IPS-20b (cell line): ENCODE results near the gene HJURP.

Experiments
- H3K27ac ChIP-seq: one replicate; pipeline ENCODE4 v1.5.1; 2013; ENCODE audit warnings: low read length
- H3K27me3 ChIP-seq: 2 replicates; pipeline ENCODE4 v1.6.1; 2013; ENCODE audit warnings: mild to moderate bottlenecking, low read length, inconsistent platforms; ENCODE audit not compliant: insufficient read depth
- H3K36me3 ChIP-seq: 2 replicates; pipeline ENCODE4 v1.6.1; 2013; ENCODE audit warnings: low read depth, mild to moderate bottlenecking, inconsistent platforms, low read length, moderate library complexity; ENCODE audit not compliant: insufficient read depth
- H3K4me1 ChIP-seq: 2 replicates; pipeline ENCODE4 v1.6.1; 2013; ENCODE audit warnings: mild to moderate bottlenecking, control low read depth, inconsistent platforms, low read length, moderate library complexity; ENCODE audit not compliant: insufficient read depth
- H3K4me3 ChIP-seq: 2 replicates; pipeline ENCODE4 v1.5.1; 2013; ENCODE audit warnings: mild to moderate bottlenecking, low read length, inconsistent platforms
- H3K9ac ChIP-seq: 2 replicates; pipeline ENCODE4 v1.6.1; 2013; ENCODE audit warnings: low read depth, mild to moderate bottlenecking, inconsistent platforms, low read length, moderate library complexity
- H3K9me3 ChIP-seq: 2 replicates; pipeline ENCODE4 v1.6.1; 2013; ENCODE audit warnings: mild to moderate bottlenecking, low read depth, low read length, inconsistent platforms; ENCODE audit not compliant: insufficient read depth

HJURP gene

DNA sequence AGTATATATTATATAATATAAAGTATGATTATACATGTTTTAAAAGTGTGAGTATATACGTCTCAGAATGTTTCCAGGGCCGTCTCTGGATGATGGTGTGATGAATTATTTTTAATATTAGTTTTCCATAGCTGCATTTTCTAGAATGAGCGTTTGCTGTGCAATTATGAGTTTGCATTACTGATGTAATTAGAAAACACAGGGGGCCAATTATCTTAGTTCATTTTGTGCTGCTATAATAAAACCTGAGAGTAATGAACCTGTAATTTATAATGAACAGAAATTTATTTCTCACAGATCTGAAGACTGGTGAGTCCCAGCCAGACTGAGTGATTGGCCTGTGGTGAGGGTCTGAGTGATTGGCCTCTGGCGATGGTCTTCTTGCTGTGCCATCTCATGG, 4.0 kb upstream of the HJURP start:
- H3K9me3 ChIP-seq: no peaks in the 10 kb centered on the region
- H3K4me1 ChIP-seq: peaks cover 4% of the 10 kb centered on the region; the same call in 1 of the 2 replicates
- H3K27ac ChIP-seq: no peak overlapping the region
- H3K27me3 ChIP-seq: no peaks in the 10 kb centered on the region
- no peak overlapping the region for H3K9ac ChIP-seq
- H3K4me3 ChIP-seq: no peak overlapping the region
- H3K36me3 ChIP-seq: peaks cover 3% of the 10 kb centered on the region; the same call in 1 of the 2 replicates

DNA sequence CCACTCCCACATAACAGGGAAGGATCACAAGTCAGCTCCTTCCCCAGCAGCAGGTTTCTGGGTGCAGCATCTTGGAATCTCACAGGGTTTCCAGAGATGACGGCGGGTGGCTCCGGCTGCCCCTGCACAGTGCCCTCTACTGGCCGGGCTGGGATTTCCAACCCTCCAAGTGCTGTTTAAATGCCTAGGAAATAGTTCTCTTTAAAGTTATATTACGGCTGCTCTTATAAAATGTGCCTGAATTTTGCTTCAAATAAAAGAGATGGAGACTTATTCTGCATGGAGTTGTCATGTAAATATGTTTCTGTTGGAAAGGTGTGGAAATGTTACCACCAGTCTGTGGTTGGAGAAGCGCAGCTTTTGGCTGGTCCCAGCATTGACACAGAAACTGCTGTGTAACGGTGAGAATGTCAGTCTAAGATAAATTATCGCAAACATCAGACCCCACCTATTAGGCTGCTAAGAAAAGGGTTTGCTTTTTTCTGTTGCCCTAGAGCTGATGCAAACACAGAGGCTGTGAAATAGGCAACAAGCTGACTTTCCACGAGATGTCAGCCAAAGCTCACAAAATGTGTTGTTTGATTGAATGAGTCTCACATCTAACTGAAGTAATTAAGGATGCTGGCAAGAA, 3.3 kb upstream of the HJURP start:
- Histone ChIP-seq H3K9me3 (no peaks in the 10 kb centered on the region), H3K27me3 (no peaks in the 10 kb centered on the region), H3K27ac (no peak overlapping the region), H3K4me3 (no peak overlapping the region), H3K36me3 (peaks cover 10% of the 10 kb centered on the region; the same call in 1 of the 2 replicates), H3K9ac (no peak overlapping the region), H3K4me1 (peaks cover 11% of the 10 kb centered on the region)

DNA sequence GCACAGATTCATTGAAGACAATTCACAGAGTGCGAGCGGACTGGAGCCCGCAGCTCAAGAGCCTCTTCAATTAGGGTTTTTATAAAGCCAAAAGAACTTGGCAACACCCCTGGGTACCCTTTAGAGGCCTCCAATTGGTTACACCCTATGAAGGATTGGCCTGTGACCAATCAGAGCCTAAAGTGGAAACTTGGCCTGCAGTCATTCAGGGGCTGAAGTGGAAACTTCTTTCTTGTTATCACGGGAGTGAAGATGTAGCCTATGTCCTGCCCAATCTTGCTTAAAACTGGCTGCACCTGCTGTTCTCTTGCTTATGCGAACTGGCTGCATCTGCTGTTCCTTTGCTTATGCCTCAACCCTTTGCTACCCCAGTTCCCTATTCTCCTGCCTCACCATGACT, 1.8 kb upstream of the HJURP start:
- H3K4me1 ChIP-seq: peaks cover 13% of the 10 kb centered on the region
- no peak overlapping the region for H3K27ac ChIP-seq
- no peaks in the 10 kb centered on the region for H3K27me3 ChIP-seq
- no peak overlapping the region for H3K4me3 ChIP-seq
- H3K36me3 ChIP-seq: peaks cover 24% of the 10 kb centered on the region
- no peak overlapping the region for H3K9ac ChIP-seq
- H3K9me3 ChIP-seq: no peaks in the 10 kb centered on the region

DNA sequence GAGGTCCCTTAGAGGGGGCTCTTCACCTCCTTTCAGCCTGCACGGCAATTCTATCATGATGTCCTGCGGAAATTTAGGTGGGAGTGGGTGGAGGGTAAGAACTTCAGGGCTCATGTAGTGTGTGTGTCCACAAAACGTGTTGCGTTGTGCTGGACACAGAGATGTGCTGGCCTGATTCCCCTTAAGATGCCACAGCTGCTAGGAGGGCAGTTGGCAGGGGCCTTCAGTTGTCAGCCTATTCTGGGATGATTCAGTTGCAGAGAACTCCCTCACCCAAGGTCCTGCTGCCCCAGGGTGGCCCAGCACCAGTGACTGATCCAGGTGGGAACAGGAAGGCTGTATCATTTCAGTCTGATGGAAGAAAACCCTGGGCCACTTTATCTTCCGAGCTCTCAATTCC, 1.0 kb upstream of the HJURP start:
- H3K36me3 ChIP-seq: peaks cover 33% of the 10 kb centered on the region
- no peaks in the 10 kb centered on the region for H3K27me3 ChIP-seq
- H3K9ac ChIP-seq: peak overlapping the region; percentile 84; the same call in 1 of the 2 replicates
- no peaks in the 10 kb centered on the region for H3K9me3 ChIP-seq
- peaks cover 13% of the 10 kb centered on the region for H3K4me1 ChIP-seq
- no peak overlapping the region for H3K27ac ChIP-seq
- H3K4me3 ChIP-seq: peak overlapping the region; percentile 99

DNA sequence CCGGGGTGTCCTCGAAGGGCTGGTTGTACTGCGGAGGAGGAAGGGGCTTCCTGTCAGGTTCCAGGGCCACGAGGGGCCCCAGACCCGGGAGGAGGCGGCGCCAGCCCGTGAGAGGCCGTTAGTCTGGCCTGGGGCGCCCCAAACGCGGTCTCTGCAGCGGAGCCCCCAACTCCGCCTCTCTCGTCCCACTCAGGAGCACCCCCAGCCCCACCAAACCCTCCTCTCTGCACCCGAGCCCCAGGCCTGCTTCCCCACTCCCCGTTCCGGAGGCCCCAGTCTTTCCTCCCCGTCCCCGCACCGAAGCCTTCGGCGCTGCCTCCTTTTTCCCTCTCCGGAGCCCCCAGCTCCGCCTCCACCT, 473 bp downstream of the HJURP start:
- H3K27me3 ChIP-seq: no peaks in the 10 kb centered on the region
- H3K9ac ChIP-seq: peak overlapping the region; percentile 97
- no peaks in the 10 kb centered on the region for H3K9me3 ChIP-seq
- H3K4me1 ChIP-seq: peaks cover 13% of the 10 kb centered on the region
- peaks cover 47% of the 10 kb centered on the region for H3K36me3 ChIP-seq
- H3K27ac ChIP-seq: peak overlapping the region; percentile 66
- peak overlapping the region; percentile 99 for H3K4me3 ChIP-seq

DNA sequence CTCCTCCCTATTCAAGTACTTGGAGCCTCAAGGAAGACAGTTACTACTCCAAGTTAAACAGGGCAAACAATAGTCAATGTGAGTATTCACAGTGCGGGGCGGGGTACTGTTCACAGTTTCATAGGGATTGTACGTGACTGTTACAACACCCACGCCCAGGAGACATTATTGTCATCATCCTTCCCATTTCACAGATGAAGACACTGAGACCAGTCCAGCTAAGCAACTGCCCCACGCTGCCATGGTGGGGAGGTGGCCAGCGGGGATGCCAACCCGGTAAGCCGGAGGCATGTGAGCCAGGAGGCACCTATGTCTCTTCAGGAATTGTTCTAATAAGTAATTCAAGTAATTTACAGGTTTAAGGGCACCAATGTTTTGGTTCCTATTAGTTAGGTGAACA, 982 bp downstream of the HJURP start:
- Histone ChIP-seq H3K4me3 (peak overlapping the region; percentile 99), H3K27me3 (no peaks in the 10 kb centered on the region), H3K4me1 (peaks cover 13% of the 10 kb centered on the region), H3K9ac (peak overlapping the region; percentile 97), H3K36me3 (peaks cover 52% of the 10 kb centered on the region), H3K9me3 (no peaks in the 10 kb centered on the region), H3K27ac (no peak overlapping the region)

DNA sequence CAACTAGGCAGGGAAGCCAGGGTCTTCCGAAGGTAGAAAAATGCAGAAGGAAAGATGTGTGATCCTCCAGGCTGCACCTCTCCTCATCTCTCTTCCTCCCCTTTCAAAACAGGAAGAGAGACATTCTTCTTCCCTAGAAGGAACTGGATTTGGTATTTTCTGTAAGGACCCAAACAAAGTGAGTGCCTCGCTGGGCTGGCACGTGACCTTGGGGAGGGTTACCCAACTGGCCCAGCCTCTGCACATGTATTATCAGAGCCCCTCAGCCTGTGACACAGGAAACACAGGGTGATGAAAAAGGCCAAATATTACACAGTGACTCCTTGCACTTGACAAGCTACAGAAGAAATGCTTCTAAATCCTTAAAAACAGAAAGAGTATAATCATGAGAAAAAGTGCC, 2.3 kb downstream of the HJURP start:
- H3K27me3 ChIP-seq: no peaks in the 10 kb centered on the region
- peak overlapping the region; percentile 97; the same call in 1 of the 2 replicates for H3K9ac ChIP-seq
- no peak overlapping the region for H3K27ac ChIP-seq

DNA sequence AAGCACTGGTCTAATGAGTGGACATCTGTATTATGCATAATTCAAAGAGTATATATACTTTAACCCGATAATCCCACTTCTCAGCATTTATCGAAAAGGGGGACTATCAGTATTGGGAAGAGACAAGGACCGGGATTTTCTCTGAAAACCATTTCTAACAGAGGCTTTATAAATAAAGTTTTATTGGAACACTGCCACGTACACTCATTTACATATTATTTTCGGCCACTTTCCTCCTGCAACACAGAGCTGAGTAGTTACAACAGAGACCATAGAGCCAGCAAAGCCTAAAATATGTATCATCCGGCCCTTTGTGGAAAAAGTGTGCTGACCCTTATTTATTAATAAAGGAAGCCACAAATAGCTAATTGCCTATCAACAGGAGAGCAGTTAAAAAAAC, 3.2 kb downstream of the HJURP start:
- Histone ChIP-seq H3K9ac (no peak overlapping the region), H3K4me1 (peaks cover 13% of the 10 kb centered on the region), H3K27ac (no peak overlapping the region), H3K4me3 (no peak overlapping the region), H3K27me3 (no peaks in the 10 kb centered on the region), H3K9me3 (no peaks in the 10 kb centered on the region), H3K36me3 (peaks cover 74% of the 10 kb centered on the region)

More for the DNA sequence above, 2.3 kb downstream of the HJURP start:
- Histone ChIP-seq H3K9me3 (no peaks in the 10 kb centered on the region), H3K4me3 (peak overlapping the region; percentile 99), H3K4me1 (peaks cover 13% of the 10 kb centered on the region), H3K36me3 (peaks cover 65% of the 10 kb centered on the region)

DNA sequence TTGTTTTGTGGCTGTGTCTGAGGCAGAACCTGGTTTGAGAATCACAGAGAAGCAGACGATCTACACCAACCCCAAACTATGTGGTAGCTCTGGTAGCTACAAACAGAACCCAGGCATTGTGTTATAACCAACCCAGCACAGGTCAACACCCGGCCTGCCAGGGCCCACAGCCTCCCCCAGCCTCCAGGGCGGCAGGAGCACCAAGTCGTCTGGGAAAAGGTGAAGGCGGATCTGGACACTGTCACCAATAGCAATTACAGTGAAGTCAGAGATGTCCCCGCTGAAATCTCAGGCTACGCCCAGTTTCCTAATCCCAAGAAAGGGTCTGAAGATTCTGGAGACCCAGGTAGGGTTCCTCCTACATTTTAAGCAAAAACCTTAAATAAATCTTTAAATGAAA, 3.6 kb downstream of the HJURP start:
- Histone ChIP-seq H3K4me1 (peaks cover 13% of the 10 kb centered on the region), H3K27ac (no peak overlapping the region), H3K36me3 (peaks cover 79% of the 10 kb centered on the region), H3K9me3 (no peaks in the 10 kb centered on the region), H3K4me3 (no peak overlapping the region), H3K27me3 (no peaks in the 10 kb centered on the region), H3K9ac (no peak overlapping the region)

DNA sequence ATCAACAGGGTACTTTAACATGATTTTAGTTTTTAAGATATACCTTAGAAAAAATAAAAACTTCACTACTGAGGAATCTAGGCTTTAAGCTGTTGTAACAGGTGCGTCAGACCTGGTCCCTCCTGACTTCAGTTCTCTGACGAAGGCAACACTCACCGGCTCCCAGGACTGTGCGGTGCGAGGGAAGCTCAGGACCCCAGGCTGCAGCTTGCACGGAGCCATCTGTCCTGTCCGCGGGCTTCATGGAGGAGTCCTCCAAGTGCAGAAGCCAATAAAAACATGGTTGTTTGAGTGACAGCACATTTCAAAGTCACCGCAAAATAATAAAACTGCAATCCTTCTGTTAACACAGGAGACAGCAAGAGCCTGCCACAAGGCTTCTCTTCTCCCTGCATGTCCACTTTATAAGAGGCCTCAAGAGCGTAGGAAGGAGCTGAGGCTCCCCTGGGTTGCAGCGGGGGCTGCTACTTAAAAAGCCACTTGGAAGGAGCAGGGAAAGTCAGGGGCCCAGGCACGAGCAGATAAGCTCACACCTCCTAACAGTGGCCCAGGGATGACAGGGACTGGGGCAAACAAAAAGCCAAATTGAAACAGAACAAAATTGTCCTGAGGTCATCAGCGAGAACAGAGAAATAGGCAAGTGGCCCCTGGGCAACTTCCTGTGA, 4.6 kb downstream of the HJURP start:
- Histone ChIP-seq H3K4me1 (peaks cover 9% of the 10 kb centered on the region), H3K36me3 (peaks cover 89% of the 10 kb centered on the region), H3K27ac (no peak overlapping the region)

DNA sequence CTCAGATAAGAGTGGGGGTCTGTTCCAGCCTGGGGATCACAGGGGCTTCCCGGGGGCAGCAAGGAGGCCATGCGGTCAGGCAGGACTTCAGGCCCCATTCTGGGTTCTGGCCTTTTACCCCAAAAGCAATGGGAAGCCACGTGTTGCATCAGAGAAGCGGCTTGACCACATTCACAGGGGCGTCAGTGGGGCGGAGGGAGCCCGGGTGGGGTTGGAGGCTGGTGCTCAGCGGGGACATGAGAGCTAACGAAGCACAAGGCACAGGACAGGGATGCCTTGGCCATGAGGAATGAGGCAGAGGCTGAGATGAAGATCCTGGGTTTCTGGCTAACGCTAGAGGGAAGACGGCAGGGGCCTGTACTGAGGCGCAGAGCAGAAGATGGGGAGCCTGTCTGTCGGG, 6.1 kb downstream of the HJURP start:
- H3K9ac ChIP-seq: no peak overlapping the region
- H3K27ac ChIP-seq: no peak overlapping the region
- H3K27me3 ChIP-seq: no peaks in the 10 kb centered on the region
- no peaks in the 10 kb centered on the region for H3K9me3 ChIP-seq
- H3K4me1 ChIP-seq: peaks cover 9% of the 10 kb centered on the region
- H3K4me3 ChIP-seq: no peak overlapping the region
- H3K36me3 ChIP-seq: peaks cover 100% of the 10 kb centered on the region

More for the DNA sequence above, 4.6 kb downstream of the HJURP start:
- Histone ChIP-seq H3K9me3 (no peaks in the 10 kb centered on the region), H3K9ac (no peak overlapping the region), H3K27me3 (no peaks in the 10 kb centered on the region), H3K4me3 (no peak overlapping the region)

DNA sequence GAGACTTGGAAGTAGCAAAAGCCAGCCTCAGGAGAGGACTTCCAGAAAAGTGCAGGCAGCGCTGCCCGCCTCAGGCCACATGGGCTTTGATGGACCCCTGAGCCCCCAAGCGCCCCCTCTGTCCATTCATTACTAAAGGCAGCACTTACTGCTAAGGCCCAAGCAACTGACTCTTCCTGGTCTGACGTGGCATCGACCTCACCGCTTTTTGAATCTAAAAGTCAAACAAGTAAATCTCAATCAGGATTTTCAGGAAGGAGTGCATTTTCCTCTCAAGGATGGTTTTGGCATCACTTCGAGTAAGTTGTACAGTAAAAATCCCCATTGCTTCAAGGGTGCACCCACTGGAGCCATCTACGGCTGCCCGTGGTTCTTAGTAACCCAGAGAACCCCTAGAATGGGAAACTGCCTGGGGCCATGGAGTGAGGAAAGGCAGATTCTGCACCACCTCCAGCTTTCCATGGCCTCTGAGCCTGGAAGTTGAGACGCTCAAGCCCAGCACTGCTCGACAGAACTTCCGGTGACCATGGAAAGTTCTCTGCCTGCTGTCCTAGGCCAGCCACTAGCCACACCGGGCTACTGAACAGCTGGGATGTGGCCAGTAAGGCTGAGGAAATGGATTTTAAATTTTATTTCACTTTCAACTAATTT, 7.0 kb downstream of the HJURP start:
- Histone ChIP-seq H3K4me3 (no peak overlapping the region), H3K9ac (no peak overlapping the region), H3K36me3 (peaks cover 100% of the 10 kb centered on the region), H3K9me3 (no peaks in the 10 kb centered on the region), H3K27me3 (no peaks in the 10 kb centered on the region), H3K27ac (no peak overlapping the region), H3K4me1 (no peaks in the 10 kb centered on the region)
